ENCODE measurements around the gene KANSL1L.

GRCh38 chr2:210000464-210001324 lies 170.5 kb downstream of the KANSL1L start:
- no peak for TF ChIP-seq CTCF (conservative IDR thresholded peaks at IDR 0.05 in 1 of 2, IDR thresholded peaks at IDR 0.05 in 1 of 2; ENCODE audit: extremely low read depth in 1 of 2, insufficient read depth in 1 of 2, low read depth in 1 of 2, low read length in 2 of 2)
- TF ChIP-seq EZH2 (IDR thresholded peaks at IDR 0.05; ENCODE audit: borderline replicate concordance, low read length) = no peak
